Stimulated activated CD4-positive, alpha-beta T cell treated with anti-CD3 and anti-CD28 coated beads, Interleukin-1b, Interleukin-23, amount 100 ng/mL, for 48 hours (primary cell): ENCODE measurements around the gene CAMK2B.

Experiments
- DNase-seq: peaks from one replicate; pipeline ENCODE4 v3.0.0-alpha.2; 2020

CAMK2B gene

DNA sequence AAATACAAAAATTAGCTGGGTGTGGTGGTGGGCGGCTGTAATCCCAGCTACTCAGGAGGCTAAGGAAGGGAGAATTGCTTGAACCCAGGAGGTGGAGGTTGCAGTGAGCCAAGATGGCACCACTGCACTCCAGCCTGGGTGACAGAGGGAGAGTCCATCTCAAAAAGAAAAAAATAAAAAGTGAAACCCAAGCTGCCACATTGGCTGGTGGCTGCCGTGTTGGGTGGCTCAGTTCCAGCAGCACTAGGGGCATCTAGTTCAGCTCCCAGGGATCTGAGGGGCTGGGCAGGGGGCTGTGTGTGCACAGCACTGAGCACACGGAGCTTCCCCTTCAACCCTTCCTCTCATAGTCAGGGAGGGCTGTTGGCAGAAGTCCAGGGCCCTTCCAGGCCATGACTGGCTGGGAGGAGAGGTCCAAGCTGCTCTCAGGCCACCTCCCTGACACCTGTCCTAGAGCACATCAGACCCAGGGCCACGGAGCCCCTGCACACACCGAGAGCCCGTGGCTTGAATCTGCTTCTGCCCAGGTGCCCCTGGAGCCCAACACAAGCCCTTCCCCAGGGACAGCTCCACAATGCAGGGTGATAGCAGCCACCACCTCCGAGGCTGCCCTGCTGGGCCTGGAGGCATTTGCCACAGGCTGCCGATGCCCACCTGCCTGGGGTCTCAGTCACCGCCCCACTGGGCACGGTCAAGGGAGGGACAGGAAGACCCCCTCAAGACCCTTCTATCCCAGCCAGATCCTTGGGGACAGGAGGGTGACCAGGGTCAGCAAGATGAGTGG lies 77.3 kb downstream of the CAMK2B start:
- no peak for DNase-seq

DNA sequence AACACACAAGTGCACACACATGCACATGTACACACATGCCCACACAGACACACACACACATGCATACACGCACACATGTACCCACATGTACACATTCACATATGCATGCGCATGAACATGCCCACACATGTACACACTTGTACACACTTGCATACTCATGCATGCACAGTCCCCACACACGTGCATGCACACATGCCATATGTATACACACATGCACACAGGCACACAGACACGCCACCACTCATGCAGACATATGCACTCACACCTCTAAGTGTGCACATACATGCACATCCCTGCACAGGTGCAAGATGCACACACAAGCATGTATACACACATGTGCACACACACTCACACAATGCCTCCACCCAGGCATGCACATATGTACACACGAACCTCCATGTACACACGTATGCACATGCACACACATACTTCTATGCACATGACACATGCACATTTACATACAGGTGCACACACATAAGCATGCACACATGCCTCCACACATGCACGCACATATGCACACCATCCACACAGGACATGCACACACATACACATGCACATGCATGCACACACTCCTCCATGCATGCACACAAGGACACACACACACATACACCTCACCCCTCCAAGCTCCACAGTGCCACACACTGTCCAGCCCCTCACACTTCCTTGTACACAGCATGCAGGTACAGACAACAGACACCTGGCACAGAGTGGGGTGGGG lies 78.8 kb downstream of the CAMK2B start:
- DNase-seq: no peak

- DNase-seq: peak; percentile 32
These were observed 81.1 kb downstream of the CAMK2B start for GRCh38 chr7:44244282-44244681.

- DNase-seq: no peak
These were observed 83.3 kb downstream of the CAMK2B start for GRCh38 chr7:44242091-44242490.

DNA sequence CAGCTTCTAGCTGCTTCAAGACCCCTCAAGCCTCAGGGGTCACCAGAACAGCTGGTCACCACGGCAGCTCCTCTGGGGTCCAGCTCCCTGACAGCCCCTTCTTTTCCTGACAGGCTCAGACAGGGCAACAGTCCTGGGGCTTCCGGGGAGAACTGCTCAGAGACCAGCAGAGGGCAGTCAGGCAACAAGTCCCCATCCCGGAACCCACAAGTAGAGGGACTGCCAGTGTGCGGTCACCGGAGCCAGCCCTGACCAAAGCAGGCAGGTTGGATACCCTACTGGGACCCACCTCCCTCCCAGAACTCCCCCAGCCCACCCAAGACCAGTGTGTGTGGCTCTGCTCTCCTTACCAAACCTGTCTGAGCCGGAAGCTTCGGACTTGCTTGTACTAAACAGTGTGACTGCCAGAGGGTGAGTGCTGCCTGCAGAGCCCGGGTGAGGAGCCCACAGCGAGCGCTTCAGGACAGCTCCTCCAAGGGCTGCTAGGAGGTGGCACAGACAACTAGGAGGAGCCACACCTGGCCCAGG lies 84.3 kb downstream of the CAMK2B start:
- DNase-seq: peak; percentile 65

DNA sequence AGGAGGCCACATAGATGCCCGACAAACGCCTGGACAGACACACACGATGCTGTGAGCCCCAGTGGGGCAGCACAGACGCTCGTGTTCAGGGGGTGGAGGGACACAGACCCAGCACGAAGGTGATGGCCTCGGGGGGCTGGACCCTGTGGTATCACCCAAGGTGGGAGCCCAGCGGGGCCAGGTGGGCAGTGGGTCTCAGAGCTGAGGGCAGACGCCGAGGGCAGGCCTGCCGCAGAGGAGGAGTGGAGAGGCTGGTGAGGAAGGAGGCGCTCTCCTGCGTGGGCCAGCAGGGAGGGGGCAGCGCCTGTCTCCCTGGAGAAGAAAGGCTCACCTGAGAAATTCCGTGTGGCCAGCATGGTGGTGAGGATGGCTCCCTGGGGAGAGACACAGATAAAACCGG lies 85.0 kb downstream of the CAMK2B start:
- no peak for DNase-seq

DNA sequence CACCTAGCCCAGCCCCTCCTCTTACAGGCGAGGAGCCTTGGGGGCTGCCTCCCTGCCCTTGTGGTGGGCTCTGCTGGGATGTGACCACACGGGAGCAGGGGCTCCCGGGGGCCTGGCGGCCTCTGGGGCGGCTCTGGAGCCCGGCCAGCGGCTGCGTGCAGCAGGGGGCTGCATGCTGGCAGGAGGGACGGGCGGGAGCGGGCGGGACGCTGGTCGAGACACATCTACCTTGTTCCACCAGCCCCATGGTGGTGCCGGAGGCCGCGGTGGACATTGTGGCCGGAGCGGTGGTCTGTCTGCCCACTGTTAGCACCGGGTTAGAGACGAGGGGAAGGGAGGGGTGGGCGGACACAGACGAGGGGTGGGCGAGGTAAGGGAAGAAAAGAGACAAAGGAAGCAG lies 86.0 kb downstream of the CAMK2B start:
- no peak for DNase-seq

- DNase-seq: no peak
These were observed 87.2 kb downstream of the CAMK2B start for GRCh38 chr7:44238116-44238695.

- DNase-seq: no peak
These were observed 87.7 kb downstream of the CAMK2B start for GRCh38 chr7:44237696-44238095.

DNA sequence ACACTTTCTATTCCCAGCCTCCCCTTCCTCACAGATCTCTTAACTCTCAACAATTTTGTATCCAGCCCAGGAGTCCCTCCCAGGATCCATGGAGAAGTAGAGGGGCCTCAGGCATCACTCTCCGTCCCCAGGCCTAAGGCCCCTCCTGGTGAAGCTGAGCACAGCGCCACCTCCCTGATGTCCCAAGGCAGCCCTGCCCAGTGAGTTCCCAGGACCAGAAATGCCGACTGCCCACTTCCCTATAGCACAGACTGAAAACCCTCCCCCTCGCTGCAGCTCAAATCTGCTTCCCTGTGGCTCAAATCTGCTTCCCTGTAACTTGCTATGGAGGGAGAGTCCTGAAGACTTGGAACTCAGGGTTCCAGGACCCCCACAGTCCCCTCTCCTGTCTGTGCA lies 89.1 kb downstream of the CAMK2B start:
- no peak for DNase-seq

GRCh38 chr7:44235582-44236332 lies 89.6 kb downstream of the CAMK2B start:
- DNase-seq: no peak

GRCh38 chr7:44235066-44235465 lies 90.3 kb downstream of the CAMK2B start:
- DNase-seq: no peak

- no peak for DNase-seq
These were observed 92.3 kb downstream of the CAMK2B start for GRCh38 chr7:44232901-44233715.

DNA sequence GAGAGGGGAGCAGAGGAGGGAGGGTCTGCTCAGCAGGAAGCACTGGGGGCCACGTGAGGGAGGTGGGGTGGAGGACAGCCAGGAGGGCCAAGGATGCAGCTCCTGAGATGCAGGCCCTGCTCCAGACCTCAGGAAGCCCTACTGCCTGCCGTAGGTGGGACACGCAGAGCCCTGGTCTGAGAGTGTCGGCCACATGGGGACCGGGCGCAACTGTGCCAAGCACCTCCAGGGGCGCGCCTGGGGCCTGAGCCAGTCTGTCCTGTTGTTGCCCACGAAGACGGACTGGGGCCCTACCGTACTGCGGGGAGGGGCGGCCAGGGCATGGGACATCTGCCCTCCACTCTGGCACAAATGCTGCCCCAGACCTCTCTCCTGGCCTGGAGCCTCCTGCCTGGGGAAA lies 93.0 kb downstream of the CAMK2B start:
- DNase-seq: no peak

GRCh38 chr7:44231088-44231487 lies 94.3 kb downstream of the CAMK2B start:
- DNase-seq: no peak

DNA sequence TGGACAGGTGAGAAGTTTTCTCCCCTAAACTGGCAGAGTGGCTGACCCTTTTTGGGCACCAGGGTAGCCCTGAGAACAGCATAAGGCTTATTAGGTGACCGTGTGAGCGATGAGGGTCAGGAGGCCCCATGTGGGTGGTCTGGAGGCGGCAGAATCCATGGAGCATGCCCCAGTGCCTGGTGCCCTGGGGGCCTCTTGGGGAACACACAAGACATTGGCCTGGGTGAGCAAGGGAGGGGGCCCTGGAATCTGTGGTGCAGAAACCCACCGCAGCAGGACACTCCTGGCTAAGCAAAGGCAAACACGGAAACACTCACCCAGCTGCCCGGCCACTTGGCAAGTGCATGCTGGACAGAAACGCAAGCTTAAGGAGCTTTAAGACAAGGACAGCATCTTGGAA lies 95.1 kb downstream of the CAMK2B start:
- DNase-seq: no peak

DNA sequence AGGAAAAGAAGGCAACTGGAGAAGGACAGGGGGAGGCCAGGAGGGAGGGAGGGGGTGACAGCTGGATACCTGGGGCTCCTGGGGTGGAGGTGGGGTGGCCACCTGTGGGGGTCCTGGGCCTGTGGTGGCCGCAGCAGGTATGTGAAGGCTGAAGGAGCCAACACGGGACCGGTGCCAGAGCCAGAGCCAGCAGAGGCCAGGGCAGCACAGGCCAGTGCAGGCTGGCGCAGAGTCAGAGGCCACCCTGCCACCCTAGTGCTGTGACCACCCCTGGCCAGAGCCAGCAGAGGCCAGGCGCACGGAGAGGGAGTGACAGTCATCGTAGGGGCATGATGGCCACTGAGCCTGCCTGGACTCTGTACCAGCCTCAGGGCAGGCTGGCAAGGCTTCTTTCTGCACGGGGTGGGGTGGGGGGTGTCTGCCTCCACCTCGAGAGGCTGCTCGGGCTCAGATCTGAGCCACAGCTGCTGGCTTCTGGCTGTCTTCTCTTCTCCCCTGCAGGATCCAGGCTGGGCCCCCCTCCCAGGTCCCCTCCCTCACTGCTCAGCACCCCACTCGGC lies 95.8 kb downstream of the CAMK2B start:
- DNase-seq: no peak

DNA sequence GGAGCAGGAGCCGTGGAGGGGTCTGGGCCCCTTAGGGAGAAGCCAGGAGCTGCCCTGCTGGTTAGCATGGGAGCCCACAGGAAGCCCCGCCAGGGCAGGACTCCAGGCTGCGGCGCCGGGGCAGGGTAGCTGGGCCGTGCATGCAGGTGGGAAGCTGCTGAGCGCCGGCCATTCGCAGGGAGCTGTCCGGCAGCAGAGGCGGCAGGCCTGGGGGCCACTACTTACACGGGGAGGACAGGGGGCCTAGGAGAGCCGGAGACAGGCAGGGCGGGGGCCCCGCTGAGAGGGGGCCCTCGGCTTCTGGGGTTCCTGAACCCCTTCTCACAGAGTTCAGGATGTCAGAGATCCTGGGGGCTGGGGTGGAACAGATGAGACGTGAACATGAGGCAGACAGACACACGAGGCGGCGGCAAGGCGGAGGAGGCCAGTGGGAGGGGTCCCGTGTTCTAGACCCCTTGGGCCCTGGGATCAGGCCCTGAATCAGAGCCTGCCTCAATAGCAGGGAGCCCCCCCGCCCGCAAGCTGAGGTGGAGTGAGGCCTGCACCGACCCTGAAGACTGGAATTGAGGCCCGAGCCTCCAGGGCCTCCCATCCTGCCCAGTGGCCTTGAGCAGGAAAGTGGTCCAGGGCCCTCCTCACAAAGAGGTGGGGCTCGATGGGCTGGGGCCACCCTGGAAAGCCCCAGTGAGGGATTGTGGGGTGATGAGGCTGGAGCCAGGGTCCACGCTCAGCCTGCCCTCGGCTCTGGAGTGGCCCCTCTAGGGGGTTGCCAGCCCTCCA lies 96.6 kb downstream of the CAMK2B start:
- no peak for DNase-seq

- DNase-seq: no peak
These were observed 97.5 kb downstream of the CAMK2B start for GRCh38 chr7:44227911-44228310.

GRCh38 chr7:44226396-44226753 lies 99.0 kb downstream of the CAMK2B start:
- no peak for DNase-seq
